GM23248 (cell line): ENCODE results near the gene KDM7A. TPM values are rescaled to one million over a fixed set of nuclear protein-coding genes. Genes with fewer than 3 reads are reported as not detected.
A peak's percentile ranks its signal among the peaks of the same experiment; 100 is the strongest.
"Not testable (repeated sequence)": the region's sequence is repeated elsewhere in the genome, so short reads cannot be mapped to it uniquely, and the experiment has no call there.

ENCODE experiments used
- DNase-seq: peaks from one replicate; pipeline ENCODE4 v3.0.0-alpha.2; 2015
- H2AFZ ChIP-seq: fragments of 200-600 bp; sonication (generic); 2 replicates; pipeline ENCODE4 v1.6.1; 2016; ENCODE audit warnings: antibody characterized with exemption
- H3F3A ChIP-seq: fragments of 200-600 bp; sonication (generic); 2 replicates; pipeline ENCODE4 v1.6.1; 2016; ENCODE audit warnings: mild to moderate bottlenecking, antibody characterized with exemption, mixed run types; ENCODE audit not compliant: insufficient read depth
- H3K27ac ChIP-seq: fragments of 200-600 bp; sonication (generic); 2 replicates; pipeline ENCODE4 v1.5.1; 2016; ENCODE audit warnings: mild to moderate bottlenecking
- H3K27me3 ChIP-seq: fragments of 200-600 bp; sonication (generic); replicated peaks from 2 replicates; pipeline ENCODE4 v1.6.1; 2016; ENCODE audit warnings: mild to moderate bottlenecking; ENCODE audit not compliant: insufficient read depth
- H3K36me3 ChIP-seq: fragments of 200-600 bp; sonication (generic); 2 replicates; pipeline ENCODE4 v1.6.1; 2016; ENCODE audit warnings: low read depth, mild to moderate bottlenecking
- H3K4me1 ChIP-seq: fragments of 200-600 bp; sonication (generic); 2 replicates; pipeline ENCODE4 v1.6.1; 2016; ENCODE audit warnings: mild to moderate bottlenecking; ENCODE audit not compliant: insufficient read depth
- H3K4me2 ChIP-seq: fragments of 200-600 bp; sonication (generic); one replicate; pipeline ENCODE4 v1.6.1; 2016; ENCODE audit warnings: mild to moderate bottlenecking; ENCODE audit not compliant: unreplicated experiment
- H3K4me3 ChIP-seq: fragments of 200-600 bp; sonication (generic); 2 replicates; pipeline ENCODE4 v1.5.1; 2016; ENCODE audit warnings: mild to moderate bottlenecking
- H3K79me2 ChIP-seq: fragments of 200-600 bp; sonication (generic); 2 replicates; pipeline ENCODE4 v1.6.1; 2016; ENCODE audit warnings: mild to moderate bottlenecking; ENCODE audit not compliant: insufficient read depth
- H3K9ac ChIP-seq: fragments of 200-600 bp; sonication (generic); 2 replicates; pipeline ENCODE4 v1.6.1; 2016; ENCODE audit warnings: mild to moderate bottlenecking
- H3K9me2 ChIP-seq: fragments of 200-600 bp; sonication (generic); 2 replicates; pipeline ENCODE4 v1.6.1; 2016; ENCODE audit warnings: mixed run types, mild to moderate bottlenecking, moderate library complexity; ENCODE audit not compliant: insufficient read depth
- H3K9me3 ChIP-seq: fragments of 200-600 bp; sonication (generic); one replicate; pipeline ENCODE4 v1.6.1; 2017; ENCODE audit warnings: low read depth
- H4K20me1 ChIP-seq: fragments of 200-600 bp; sonication (generic); 2 replicates; pipeline ENCODE4 v1.6.0; 2016; ENCODE audit not compliant: insufficient read depth
- EZH2 ChIP-seq: fragments of 200-600 bp; sonication (generic); IDR thresholded peaks from 2 replicates; pipeline ENCODE4 v1.6.1; 2018; ENCODE audit warnings: antibody characterized with exemption, mild to moderate bottlenecking; ENCODE audit not compliant: insufficient read depth, poor library complexity, severe bottlenecking
- EZH2phosphoT487 ChIP-seq: fragments of 200-600 bp; sonication (generic); IDR thresholded peaks from 2 replicates; pipeline ENCODE4 v1.6.1; 2018; ENCODE audit warnings: antibody characterized with exemption, moderate library complexity, mild to moderate bottlenecking, low read depth; ENCODE audit not compliant: insufficient read depth
- WGBS, 2 experiments: methylation state at CpG; one replicate each; pipeline ENCODE4 v1.1.6; 2015 to 2017; ENCODE audit warnings: low lambda C conversion rate in 2 of 2, low coverage in 1 of 2; ENCODE audit errors: missing lambda C conversion rate in 2 of 2; 5-methylcytosine and 5-hydroxymethylcytosine counted together
- in situ Hi-C: fragments of 300-500 bp; cut with MboI; formaldehyde crosslinking; loops from 2 replicates; pipeline ENCODE4 v1.15.0; 2020
- polyA plus RNA-seq: library from polyadenylated mRNA; unstranded; fragments of >200 nt; fragmentation: Nextera tagmentation; extraction: Ambion mirVana; gene quantifications from 2 replicates; pipeline ENCODE4 v1.2.1, GENCODE V29; 2016
- total RNA-seq: library from RNA; depleted of rRNA; stranded (reverse); fragments of >200 nt; shearing (Covaris generic); gene quantifications from 2 replicates; pipeline ENCODE4 v1.2.3, GENCODE V29; 2014

KDM7A gene
- total and polyA plus RNA-seq, 2 experiments from 2014 or later, result 2.3 to 6.7 TPM

DNA sequence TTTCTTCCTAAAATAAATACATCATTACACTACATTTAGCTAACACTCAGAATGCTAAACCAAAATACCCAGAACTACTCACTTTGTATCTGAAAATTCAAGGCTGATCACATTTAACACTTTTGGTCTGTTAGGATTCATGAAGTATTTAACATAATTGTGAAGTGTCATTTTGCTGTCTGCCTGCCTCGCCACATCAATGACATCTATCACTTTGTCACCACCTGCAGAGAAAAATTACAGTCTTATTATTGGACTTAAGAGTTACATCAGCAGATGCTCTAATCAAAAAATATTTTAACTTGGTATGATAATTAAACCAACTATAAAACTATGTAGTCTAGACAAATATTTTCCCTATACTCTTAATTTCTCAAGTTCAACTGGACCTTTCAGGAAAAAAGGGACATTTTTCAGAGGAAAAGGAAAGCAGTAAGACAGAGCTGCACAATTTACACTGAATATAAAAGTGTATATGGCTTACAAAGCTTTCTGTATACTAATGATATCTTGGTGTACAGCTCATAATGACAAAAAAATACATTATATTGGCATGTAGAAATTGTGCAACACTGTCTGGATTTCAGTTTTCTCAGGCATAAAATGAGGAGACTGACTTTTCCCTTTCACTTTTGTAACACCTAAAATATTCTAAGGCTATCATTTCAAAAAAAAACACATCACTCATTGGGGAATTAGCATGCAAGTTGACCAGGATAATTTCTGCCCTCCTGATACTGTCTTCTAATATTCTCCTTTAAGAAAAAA, 49.2 kb downstream of the KDM7A start:
- H2AFZ ChIP-seq, result no peak overlapping the region
- 97 to 100% methylated on average over 1 of the region's 1 CpG for WGBS, 2 experiments
- no peaks in the 10 kb centered on the region for H3K9me3 ChIP-seq
- no peaks in the 10 kb centered on the region for H4K20me1 ChIP-seq
- no peaks in the 10 kb centered on the region for H3K27me3 ChIP-seq
- TF ChIP-seq EZH2phosphoT487, result no peak
- TF ChIP-seq EZH2, result no peak
- no peak overlapping the region for H3K27ac ChIP-seq
- H3K79me2 ChIP-seq, result no peaks in the 10 kb centered on the region
- H3K36me3 ChIP-seq, result peaks cover 51% of the 10 kb centered on the region
- DNase-seq, result no peak
- in situ Hi-C loops, result no loop called here
- no peaks in the 10 kb centered on the region for H3K9me2 ChIP-seq
- no peak overlapping the region for H3K4me3 ChIP-seq
- no peak overlapping the region for H3K9ac ChIP-seq
- H3K4me1 ChIP-seq, result peaks cover 6% of the 10 kb centered on the region; the same call in 1 of the 2 replicates
- no peaks in the 10 kb centered on the region; the same call in none of the 2 replicates for H3F3A ChIP-seq
- H3K4me2 ChIP-seq, result no peak overlapping the region

DNA sequence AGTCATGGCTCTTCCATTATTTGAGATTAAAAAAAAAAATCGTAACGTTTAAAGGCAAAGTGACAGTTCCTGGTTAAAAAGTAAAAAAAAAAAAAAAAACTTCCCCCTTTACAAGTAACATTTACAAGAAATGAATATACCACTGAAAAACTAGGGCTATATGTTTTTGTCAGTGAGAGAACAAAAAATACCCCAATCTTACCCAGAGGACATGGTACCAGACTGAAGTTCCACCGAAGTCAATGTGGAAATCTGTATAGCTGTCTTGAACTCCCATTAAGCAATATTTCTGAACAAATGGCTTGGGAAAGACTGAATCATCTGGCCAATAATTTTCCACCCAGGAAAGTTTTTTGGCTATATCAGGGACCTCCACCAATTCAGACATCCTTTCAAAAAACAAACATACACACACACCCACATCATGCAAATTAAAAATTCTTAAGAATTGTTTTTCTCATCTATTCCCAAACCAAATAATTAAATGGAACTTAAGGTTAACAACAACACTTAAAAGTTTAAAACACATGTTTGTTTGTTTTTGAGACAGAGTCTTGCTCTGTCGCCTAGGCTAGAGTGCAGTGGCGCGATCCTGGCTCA, 50.2 kb downstream of the KDM7A start:
- no peak overlapping the region for H3K27ac ChIP-seq
- H3K4me2 ChIP-seq, result no peak overlapping the region
- H3K36me3 ChIP-seq, result peaks cover 40% of the 10 kb centered on the region
- peak; percentile 13 for DNase-seq
- in situ Hi-C loops, result no loop called here
- H3K9me3 ChIP-seq, result no peaks in the 10 kb centered on the region
- no peaks in the 10 kb centered on the region for H3K9me2 ChIP-seq
- no peak overlapping the region for H3K4me3 ChIP-seq
- H2AFZ ChIP-seq, result no peak overlapping the region
- no peak overlapping the region for H3K9ac ChIP-seq
- 91 to 93% methylated on average over 6 of the region's 6 CpGs for WGBS, 2 experiments
- no peaks in the 10 kb centered on the region for H4K20me1 ChIP-seq
- H3K4me1 ChIP-seq, result peaks cover 7% of the 10 kb centered on the region; the same call in 1 of the 2 replicates
- TF ChIP-seq EZH2, result no peak
- no peak for TF ChIP-seq EZH2phosphoT487
- H3K27me3 ChIP-seq, result no peaks in the 10 kb centered on the region
- no peaks in the 10 kb centered on the region for H3K79me2 ChIP-seq
- H3F3A ChIP-seq, result no peaks in the 10 kb centered on the region; the same call in none of the 2 replicates

DNA sequence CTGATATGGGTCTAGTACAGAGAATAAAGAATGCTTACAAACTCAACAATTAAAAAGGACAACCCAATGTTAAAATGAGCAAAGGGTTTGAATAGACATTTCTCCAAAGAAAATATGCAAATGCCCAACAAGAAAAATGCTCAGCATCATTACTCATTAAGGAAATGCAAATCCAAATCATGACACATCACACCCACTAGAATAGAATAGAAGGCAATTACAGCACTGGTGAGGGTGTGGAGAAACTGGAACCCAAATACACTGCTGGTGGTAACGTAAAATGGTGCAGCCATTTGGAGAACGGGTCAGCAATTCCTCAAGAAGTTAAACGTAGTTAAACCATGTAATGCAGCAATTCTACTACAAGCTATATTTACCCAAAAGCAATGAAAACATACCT, 53.8 kb downstream of the KDM7A start:
- Histone ChIP-seq H3K36me3 (peaks cover 34% of the 10 kb centered on the region), H3K4me3 (no peak overlapping the region), H2AFZ (no peak overlapping the region), H3K27me3 (no peaks in the 10 kb centered on the region), H3K9me3 (no peaks in the 10 kb centered on the region), H4K20me1 (no peaks in the 10 kb centered on the region), H3K9ac (no peak overlapping the region), H3F3A (no peaks in the 10 kb centered on the region; the same call in none of the 2 replicates), H3K4me1 (peaks cover 7% of the 10 kb centered on the region; the same call in 1 of the 2 replicates), H3K9me2 (no peaks in the 10 kb centered on the region), H3K27ac (no peak overlapping the region), H3K79me2 (no peaks in the 10 kb centered on the region), H3K4me2 (no peak overlapping the region)
- WGBS, 2 experiments, result 90 to 91% methylated on average over 3 of the region's 3 CpGs
- in situ Hi-C loops, result no loop called here
- peak; percentile 28 for DNase-seq
- TF ChIP-seq EZH2phosphoT487 (no peak), EZH2 (no peak)

DNA sequence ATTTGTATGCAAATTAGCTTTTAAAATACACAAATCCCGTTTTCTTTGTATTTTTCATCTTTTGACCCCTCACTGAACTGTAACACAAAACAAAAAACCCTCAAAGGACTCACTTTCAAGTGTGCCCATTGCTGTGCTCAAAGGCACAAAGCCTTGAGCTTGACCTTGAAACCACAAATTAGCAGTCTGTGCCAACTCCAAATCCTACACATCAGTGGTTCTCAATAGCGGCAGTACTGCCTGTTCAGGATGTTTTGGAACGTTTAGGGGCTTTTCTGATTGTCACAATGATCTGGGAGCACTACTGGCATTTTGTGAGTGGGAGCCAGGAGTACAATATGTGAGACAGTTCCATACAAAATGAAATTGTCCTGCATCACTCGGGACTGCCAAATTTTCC, 55.5 kb downstream of the KDM7A start:
- Histone ChIP-seq H3K4me2 (no peak overlapping the region), H3K9me2 (no peaks in the 10 kb centered on the region), H3K36me3 (peaks cover 36% of the 10 kb centered on the region; the same call in 1 of the 2 replicates), H3K27me3 (no peaks in the 10 kb centered on the region), H3K4me1 (peaks cover 7% of the 10 kb centered on the region; the same call in 1 of the 2 replicates), H3K9ac (no peak overlapping the region), H3K4me3 (no peak overlapping the region), H3F3A (no peaks in the 10 kb centered on the region; the same call in 1 of the 2 replicates), H2AFZ (no peak overlapping the region), H3K9me3 (no peaks in the 10 kb centered on the region), H3K79me2 (no peaks in the 10 kb centered on the region), H4K20me1 (no peaks in the 10 kb centered on the region), H3K27ac (no peak overlapping the region)
- 50 to 54% methylated on average over 4 of the region's 4 CpGs for WGBS, 2 experiments
- TF ChIP-seq EZH2phosphoT487 (no peak), EZH2 (no peak)
- DNase-seq, result no peak
- in situ Hi-C loops, result no loop called here

DNA sequence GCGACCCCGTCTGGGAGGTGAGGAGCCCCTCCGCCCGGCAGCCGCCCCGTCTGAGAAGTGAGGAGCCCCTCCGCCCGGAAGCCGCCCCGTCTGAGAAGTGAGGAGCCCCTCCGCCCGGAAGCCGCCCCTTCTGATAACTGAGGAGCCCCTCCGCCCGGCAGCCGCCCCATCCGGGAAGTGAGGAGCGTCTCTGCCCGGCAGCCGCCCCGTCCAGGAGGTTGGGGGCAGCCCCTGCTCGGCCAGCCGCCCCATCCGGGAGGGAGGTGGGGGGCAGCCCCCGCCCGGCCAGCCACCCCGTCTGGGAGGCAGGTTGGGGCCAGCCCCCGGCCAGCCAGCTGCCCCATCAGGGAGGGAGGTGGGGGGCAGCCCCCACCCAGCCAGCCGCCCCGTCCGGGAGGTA, 62.0 kb downstream of the KDM7A start:
- H3K4me2 ChIP-seq, H3K9me3 ChIP-seq, H3K4me3 ChIP-seq, H3K9me2 ChIP-seq, H3K9ac ChIP-seq, H3K4me1 ChIP-seq, H3K27me3 ChIP-seq, H3K27ac ChIP-seq, DNase-seq, H3K79me2 ChIP-seq, H3F3A ChIP-seq, H4K20me1 ChIP-seq, in situ Hi-C loops, H2AFZ ChIP-seq: not testable (repeated sequence)
- 97% methylated on average over 26 of the region's 31 CpGs; no CpG with 5 or more reads in 1 of the 2 experiments for WGBS, 2 experiments
- H3K36me3 ChIP-seq, result peaks cover 54% of the 10 kb centered on the region

DNA sequence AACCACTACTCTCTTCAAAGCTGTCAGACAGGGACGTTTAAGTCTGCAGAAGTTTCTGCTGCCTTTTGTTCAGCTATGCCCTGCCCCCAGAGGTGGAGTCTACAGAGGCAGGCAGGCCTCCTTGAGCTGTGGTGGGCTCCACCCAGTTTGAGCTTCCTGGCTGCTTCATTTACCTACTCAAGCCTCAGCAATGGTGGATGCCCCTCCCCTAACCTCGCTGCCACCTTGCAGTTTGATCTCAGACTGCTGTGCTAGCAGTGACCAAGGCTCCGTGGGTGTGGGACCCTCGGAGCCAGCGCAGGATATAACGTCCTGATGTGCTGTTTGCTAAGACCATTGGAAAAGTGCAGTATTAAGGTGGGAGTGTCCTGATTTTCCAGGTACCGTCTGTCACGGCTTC, 68.0 kb downstream of the KDM7A start:
- H3K79me2 ChIP-seq, H3K27ac ChIP-seq, H3K27me3 ChIP-seq, in situ Hi-C loops, H3K4me1 ChIP-seq, H2AFZ ChIP-seq, H3F3A ChIP-seq, H4K20me1 ChIP-seq, H3K9me3 ChIP-seq, H3K9ac ChIP-seq, DNase-seq, H3K4me3 ChIP-seq, H3K9me2 ChIP-seq, H3K4me2 ChIP-seq: not testable (repeated sequence)
- peaks cover 48% of the 10 kb centered on the region for H3K36me3 ChIP-seq
- 94 to 99% methylated on average over 8 of the region's 8 CpGs for WGBS, 2 experiments
